Measurements from ENCODE around the gene MTRFR.

Gene MTRFR

DNA sequence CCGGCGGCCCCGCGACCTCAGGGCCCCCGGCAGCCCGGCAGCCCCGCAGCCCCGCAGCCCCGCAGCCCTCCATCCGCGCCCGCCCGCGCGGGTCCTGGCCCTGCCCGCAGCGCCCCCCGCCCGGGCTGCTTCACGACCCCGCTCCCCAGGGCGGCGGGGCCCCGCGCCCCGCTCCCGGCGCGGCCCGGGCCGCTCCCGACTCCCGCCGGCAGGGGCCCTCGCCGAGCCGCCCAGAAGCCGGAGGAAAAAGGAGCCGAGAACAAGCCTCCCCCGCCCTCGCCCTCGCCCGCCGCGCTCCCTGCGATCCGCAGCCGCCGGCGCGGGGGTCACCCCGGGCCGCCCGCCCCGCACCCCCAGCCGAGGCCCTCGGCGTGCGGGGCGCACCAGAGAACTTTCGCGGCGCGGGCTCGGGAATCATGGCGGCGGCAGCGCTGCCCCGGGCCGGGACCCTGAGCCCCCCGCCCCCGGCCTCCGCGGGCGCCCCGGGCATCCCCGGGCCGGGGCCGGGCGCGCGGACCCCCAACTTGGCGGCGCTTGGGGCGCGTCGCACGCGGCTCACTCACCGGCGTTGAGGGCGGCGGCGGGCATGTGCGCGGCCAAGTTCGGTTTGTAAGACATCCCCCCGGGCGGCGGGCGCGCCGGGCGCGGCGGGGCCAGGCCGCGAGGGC, 37.9 kb downstream of the MTRFR start:
- DNase-seq, result no peak

DNA sequence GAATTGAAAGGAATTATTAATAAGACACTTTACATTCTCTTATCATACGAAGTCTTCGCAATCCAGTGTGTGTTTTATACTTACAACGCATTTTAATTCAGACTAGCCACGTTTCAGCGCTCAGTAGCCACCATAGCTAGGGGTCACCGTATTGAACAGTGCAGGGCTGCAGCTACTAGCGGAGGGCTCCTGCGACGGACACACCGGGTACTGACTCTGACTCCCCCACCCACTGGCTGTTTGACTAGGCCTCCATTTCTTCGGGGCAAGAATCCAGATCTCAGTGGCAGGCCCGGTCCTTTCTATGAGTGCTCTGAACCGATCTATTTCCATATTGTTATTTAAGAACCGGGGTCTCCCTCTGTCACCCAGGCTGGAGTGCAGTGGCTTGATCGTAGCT, 39.9 kb downstream of the MTRFR start:
- no peak for DNase-seq

DNA sequence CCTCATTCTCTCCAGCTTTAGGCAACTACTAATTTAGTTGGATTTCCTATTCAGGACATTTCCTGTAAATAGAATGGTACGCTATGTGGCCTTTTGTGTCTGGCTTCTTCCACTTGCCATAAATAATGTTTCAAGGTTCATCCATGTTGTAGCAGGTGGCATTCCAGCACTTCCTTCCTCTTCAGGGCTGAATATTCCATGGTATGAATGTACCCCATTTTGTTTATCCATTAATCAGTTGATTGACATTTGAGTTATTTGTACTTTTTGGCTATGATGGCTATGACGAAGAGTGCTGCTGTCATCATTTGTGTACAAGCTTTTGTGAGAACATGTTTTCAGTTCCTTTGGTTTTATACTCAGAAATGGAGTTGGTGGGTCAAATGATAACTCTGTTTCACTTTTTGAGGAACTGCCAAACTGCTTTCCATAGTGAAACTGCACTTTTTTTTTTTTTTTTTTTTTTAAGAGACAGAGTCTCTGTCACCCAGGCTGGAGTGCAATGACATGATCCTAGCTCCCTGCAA, 44.9 kb downstream of the MTRFR start:
- DNase-seq, result no peak

DNA sequence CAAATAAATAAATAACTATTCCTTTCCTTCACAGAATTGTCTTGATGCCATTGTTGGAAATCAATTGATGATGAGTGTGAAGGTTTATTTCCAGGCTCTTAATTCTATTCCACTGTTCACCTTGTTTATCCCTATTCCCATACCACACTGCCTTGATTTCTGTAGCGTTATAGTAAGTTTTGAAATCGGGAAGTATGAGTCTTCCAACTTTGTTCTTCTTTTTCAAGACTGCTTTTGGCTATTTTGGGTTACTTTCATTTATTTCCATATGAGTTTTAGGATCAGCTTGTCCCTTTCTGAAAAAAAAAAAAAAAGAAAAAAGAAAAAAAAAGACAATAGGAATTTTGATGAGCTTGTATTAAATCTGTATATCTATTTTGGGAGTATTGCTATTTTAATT, 47.7 kb downstream of the MTRFR start:
- DNase-seq, result no peak

DNA sequence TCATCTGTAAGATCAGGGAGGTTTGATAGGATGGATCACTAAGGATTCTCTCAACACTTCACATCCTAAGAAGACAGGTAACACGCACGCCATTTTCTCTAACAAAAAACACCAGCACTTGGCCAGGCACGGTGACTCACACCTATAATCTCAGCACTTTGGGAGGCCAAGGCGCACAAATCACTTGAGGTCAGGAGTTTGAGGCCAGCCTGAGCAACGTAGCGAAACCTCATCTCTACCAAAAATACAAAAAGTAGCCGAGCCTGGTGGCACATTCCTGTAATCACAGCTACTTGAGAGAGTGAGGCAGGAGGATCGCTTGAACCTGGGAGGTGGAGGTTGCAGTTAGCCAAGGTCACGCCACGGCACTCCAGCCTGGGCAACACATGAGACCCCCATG, 48.9 kb downstream of the MTRFR start:
- DNase-seq, result no peak

DNA sequence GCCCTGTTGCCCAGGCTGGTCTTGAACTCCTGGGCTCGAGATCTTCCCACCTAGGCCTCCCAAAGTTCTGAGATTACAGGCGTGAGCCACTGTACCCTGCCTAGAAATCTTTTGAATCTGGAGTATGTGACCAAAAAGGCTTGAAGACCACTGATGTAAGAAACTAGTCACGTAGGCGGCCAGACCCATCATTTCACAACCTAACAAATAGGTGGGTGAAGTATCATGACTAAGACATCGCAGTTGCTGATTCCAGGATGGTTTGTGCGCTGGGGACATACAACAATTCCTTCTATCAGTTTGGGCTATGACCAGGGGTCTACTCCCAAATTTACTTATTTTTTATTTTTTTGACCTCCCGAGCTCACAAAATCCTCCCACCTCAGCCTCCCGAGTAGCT, 50.2 kb downstream of the MTRFR start:
- no peak for DNase-seq

DNA sequence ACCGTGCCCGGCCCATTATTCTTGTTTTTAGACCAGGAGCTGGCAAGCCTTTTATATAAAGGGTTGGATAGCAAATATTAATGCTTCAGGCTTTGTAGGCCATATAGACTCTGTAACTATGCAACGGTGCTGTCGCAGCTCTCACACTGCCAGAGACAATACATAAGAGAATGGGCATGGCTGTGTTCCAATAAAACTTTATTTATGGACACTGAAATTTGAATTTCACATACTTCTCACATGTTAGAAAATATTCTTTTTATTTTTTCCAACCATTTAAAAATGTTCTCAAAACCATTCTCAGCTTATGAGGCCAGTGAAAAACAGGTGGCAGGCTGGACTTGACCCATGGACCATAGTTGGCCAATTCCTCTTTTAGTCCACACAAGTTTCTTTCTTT, 51.4 kb downstream of the MTRFR start:
- DNase-seq, result no peak

DNA sequence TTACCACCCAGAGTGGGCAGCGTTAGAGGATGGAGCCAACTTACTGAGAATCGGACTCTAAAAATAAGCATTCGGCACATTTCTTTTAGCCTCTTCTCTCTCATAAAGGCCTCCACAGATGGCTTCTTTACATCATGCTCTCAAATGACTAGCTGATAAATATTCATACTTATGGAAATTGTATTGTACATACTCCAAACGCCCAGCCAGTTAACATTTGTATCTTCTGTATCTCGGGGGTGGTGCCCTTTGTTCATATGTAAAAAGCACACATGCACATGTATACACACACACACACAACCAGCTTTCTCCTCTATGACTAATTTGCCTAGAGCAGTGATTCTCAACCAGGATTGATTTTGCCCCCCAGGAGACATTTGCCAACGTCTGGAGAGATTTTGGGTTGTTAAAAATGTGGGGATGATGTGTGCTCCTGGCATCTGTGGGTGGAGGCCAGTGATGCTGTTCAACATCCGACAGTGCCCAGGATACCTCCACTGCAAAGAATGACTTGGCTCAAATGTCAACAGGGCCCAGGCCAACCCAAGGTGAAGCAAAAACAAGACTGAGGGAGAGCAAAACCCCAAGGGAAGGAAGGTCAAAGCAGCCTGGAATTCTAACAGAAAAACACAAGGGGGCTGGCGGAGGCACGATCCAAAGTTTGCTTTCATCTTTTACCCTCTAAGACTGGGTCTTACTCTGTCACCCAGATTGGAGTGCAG, 53.6 kb downstream of the MTRFR start:
- DNase-seq, result no peak

DNA sequence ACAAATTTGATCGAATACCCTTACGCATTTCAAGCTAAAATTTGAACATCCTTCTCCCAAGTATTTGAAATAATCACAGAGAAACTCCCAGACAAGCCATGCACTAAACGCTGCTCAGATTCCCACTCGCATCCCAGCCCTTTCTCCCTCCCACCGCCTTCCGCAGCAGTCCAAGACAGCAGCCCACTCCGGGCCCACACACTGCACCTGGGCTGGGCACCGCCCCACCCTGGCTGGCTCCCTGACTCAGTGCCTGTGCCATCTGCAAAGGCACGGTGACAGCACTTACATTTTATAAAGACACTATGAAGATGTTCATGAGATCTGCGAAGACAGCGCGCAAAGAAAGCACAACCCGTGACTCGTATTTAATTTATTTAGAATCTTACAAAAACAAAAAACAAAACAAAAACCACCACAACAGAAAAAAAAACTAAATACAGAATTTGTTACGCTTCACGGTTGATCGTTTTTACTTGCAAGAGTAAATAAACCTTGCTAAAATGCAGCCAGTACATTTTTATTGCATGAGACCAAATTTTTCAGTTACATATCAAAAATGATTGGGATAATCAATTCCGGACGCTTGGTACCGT, 55.6 kb downstream of the MTRFR start:
- DNase-seq, result no peak

DNA sequence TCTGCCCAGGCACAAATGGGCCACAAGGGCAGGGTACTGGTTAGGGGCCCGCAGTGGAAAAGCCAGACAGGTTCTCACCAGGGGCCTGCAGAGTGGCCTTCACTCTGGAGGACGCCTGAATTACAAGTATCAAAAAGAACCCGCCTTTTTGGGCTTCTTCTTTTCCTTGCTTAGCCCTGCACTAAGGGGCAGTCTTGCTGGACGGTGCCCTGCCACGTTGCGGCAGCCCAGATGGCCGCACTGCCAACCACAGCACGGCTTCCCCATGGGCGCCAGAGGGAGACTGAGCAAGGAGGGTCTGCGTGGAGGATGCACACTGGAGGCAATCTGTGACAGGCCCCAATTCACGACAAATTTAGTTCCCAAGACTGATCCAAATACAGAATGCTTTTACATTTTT, 56.7 kb downstream of the MTRFR start:
- no peak for DNase-seq

DNA sequence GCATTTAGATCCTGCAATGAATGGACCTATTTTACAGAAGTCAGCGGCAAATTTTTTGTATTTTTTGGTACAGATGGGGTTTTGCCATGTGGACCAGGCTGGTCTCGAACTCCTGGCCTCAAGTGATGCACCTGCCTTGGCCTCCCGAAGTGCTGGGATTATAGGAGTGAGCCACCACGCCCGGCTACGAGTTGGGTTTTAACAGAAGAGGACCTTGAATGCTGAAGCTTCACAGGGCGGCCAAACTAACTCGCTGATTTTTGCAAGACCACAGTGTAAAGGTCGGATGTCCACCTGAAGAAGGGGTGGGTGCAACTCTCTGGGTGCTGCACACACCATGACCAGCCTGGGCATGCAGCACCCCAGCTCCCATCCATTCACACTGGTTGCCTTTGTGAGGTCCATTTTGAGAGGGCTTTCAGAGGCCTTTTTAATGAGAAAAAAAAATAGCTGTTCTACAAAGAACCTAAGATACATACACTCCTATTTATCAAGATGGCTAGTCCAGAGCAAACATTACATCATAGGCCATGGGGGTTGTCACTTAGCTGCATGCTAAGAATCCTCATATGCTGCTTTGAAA, 60.0 kb downstream of the MTRFR start:
- no peak for DNase-seq

DNA sequence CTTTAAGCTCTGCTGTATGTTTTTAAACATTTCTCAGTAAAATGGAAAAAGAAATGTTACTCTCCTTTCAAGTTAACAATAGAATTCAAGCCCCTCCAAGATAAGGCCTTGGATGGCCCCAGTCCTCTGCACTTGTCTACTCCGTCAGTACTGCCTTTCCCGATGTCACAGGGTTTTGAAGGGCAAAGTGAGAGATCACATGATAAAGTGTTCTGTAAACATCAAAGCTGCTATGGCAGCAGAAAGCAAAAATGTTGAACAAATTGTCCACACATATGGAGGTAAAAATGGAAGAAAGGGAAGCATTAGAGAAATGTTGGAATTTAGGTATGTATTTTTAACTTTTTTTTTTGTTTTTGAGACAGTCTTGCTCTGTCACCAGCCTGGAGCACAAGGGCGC, 71.9 kb downstream of the MTRFR start:
- DNase-seq, result no peak

DNA sequence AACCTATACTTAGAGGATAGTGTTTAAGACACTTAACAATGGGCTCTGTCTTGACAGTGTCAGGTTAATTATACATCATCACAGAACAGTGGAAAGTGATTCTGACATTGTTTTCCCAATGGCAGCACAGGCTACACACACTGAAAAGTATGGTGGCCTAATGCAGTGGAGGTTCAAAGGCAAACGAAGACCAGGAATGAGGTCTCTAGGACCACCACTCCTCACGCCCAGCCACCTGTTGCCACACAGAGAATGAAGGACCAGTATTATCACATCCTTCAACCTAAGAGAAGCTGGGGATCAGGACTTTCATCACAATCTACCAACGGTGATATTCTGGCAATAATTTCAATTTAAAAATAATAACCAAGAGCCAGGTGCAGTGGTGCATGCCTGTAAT, 73.0 kb downstream of the MTRFR start:
- no peak for DNase-seq

Data from NCI-H1048 (cell line).